ENCODE data around the gene MAGOH. TPM values are rescaled to one million over a fixed set of nuclear protein-coding genes. Genes with fewer than 3 reads are reported as not detected.

Gene MAGOH
- total and polyA plus RNA-seq, 2 of the 13 experiments (the other 11 are each of a cell fraction or from before 2014, with no cell fraction given): 24.1 to 87.0 TPM

- no peak for TF ChIP-seq ZNF276 (CRISPR knock-in tag; IDR thresholded peaks at IDR 0.05; ENCODE audit: low read depth)
- no peak for TF ChIP-seq ZNF713 (CRISPR knock-in tag; IDR thresholded peaks at IDR 0.05)
- 0 out of 2 replicates have a peak, but pooled peaks have one; percentile 34 for TF ChIP-seq ZNF83 (CRISPR knock-in tag; IDR thresholded peaks at IDR 0.05; ENCODE audit: borderline replicate concordance)
- no peak for TF ChIP-seq ZNF558 (CRISPR knock-in tag; IDR thresholded peaks at IDR 0.05; ENCODE audit: borderline replicate concordance)
- TF ChIP-seq, protein P1, sequence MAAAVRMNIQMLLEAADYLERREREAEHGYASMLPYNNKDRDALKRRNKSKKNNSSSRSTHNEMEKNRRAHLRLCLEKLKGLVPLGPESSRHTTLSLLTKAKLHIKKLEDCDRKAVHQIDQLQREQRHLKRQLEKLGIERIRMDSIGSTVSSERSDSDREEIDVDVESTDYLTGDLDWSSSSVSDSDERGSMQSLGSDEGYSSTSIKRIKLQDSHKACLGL (CRISPR knock-in tag; IDR thresholded peaks at IDR 0.05): peak; percentile 65; the same call in 1 of the 2 replicates
- peak; percentile 65; the same call in 1 of the 2 replicates for TF ChIP-seq ZNF792 (CRISPR knock-in tag; IDR thresholded peaks at IDR 0.05)
- no peak for TF ChIP-seq ZNF773 (CRISPR knock-in tag; IDR thresholded peaks at IDR 0.05; ENCODE audit: borderline replicate concordance)
- TF ChIP-seq ZBTB20 (CRISPR knock-in tag; IDR thresholded peaks at IDR 0.05; ENCODE audit: borderline replicate concordance, low read depth): peak; percentile 75; the same call in 1 of the 2 replicates
- TF ChIP-seq, protein P2, sequence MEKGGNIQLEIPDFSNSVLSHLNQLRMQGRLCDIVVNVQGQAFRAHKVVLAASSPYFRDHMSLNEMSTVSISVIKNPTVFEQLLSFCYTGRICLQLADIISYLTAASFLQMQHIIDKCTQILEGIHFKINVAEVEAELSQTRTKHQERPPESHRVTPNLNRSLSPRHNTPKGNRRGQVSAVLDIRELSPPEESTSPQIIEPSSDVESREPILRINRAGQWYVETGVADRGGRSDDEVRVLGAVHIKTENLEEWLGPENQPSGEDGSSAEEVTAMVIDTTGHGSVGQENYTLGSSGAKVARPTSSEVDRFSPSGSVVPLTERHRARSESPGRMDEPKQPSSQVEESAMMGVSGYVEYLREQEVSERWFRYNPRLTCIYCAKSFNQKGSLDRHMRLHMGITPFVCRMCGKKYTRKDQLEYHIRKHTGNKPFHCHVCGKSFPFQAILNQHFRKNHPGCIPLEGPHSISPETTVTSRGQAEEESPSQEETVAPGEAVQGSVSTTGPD (CRISPR knock-in tag; IDR thresholded peaks at IDR 0.05): no peak
- peak; percentile 76 for TF ChIP-seq XRCC5 (optimal IDR thresholded peaks at IDR 0.05; ENCODE audit: low read length)
- no peak for TF ChIP-seq ZBTB3 (CRISPR knock-in tag; IDR thresholded peaks at IDR 0.05; ENCODE audit: borderline replicate concordance, low read depth)
- no peak for TF ChIP-seq ZNF562 (CRISPR knock-in tag; IDR thresholded peaks at IDR 0.05; ENCODE audit: borderline replicate concordance)
- no peak for TF ChIP-seq SMARCC2 (IDR thresholded peaks at IDR 0.05)
- no peak for TF ChIP-seq ZC3H13 (CRISPR knock-in tag; IDR thresholded peaks at IDR 0.05)
- TF ChIP-seq SNRNP70 (IDR thresholded peaks at IDR 0.05; ENCODE audit: low read depth, low read length): no peak
- no peak; the same call in 1 of the 2 replicates for TF ChIP-seq ARHGAP35 (CRISPR knock-in tag; IDR thresholded peaks at IDR 0.05; ENCODE audit: borderline replicate concordance)
- TF ChIP-seq SKIL (CRISPR knock-in tag; IDR thresholded peaks at IDR 0.05; ENCODE audit: borderline replicate concordance): no peak
- no peak for TF ChIP-seq FIP1L1 (IDR thresholded peaks at IDR 0.05; ENCODE audit: borderline replicate concordance, insufficient read depth, low read depth, low read length)
Measured at GRCh38 chr1:53238197-53239155, at the start of gene MAGOH (continued).

Data from HepG2 (cell line).